Activated T-cell treated with anti-CD3 and anti-CD28 coated beads for 4 hours (primary cell): ENCODE measurements around the gene DIPK1A.
A peak's percentile ranks its signal among the peaks of the same experiment; 100 is the strongest.

Experiments used
- DNase-seq: peaks from one replicate; pipeline ENCODE4 v3.0.0-alpha.2; 2020

The DIPK1A gene

DNA sequence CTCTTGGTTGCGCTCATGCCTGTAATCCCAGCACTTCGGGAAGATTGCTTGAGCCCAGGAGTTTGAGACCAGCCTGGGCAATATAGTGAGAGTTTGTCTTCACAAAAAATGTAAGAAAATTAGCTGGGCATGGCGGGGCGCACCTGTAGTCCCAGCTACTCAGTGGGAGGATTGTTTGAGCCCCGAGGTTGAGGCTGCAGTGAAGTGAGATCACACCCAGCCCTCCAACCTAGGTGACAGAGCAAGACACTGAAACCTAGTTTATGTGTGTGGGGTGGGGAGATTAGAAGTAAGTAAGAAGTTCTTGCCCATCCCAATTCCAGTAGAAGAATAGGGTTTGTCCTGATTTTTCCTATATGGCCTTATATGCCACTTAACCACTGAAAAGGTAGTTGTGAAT, 127.4 kb downstream of the DIPK1A start:
- DNase-seq: no peak

DNA sequence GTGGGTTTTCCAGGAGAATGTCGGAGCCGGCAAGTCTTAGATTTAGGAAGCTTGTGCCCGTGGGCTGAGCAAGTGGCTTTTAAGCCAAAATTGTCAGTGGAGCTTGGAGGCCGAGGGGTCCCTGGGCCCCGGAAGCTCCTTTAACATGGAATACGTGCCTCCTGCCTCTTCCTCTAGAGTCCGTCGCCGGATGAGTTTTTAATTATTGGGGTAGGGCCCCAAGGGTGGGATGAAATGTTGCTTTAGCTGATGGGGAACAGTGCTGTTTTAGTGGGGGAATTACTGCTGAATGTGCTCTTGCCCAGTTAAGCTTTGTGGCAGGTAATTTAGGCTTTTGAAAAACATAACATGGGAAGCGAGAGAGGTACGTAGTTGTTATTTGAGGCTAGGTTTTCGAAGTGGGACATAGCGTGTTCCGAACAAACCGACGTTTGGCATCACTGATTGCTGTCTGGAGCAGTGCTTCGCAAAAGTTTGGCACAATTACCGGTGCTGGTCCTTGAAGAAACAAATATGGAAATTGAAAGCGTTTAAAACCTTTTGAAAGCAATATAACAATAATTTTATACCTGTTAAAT, 128.6 kb downstream of the DIPK1A start:
- no peak for DNase-seq

DNA sequence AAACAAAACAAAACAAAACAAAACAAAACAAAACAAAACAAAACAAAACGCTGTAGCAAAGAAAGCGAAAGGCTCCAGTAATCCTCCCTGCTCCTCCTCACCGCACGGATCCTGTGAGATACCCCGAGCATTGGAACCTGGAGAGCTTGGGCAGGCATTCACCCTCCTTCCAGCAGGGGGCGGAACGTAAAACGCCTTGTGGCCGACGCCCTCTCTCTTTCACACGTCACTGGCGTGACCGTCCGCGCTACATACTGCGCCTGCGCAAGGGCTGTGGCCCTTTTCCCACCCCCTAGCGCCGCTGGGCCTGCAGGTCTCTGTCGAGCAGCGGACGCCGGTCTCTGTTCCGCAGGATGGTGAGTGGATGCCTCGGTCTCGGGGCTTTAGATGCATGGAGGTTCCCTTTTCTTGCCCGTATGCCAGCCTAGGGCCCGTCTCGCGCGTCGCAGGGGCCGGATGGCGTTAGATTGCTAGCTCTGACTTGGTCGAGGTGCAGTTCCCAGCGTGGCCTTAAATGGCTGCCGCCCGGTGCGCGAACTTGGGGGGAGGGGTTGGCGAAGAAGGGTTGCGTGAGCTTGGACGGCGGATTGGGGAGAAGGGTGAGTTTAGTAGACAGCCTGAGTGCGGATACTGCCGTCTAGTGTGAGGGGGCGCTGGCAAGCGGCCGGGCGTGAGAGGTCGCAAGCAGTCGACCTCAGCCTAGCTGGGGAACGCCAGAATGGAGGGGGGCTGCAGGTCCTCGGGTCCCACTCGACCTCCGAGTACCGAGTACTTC, 129.3 kb downstream of the DIPK1A start, which contains the start of gene RPL5:
RPL5 (plus strand) TSS at position 279 of the 775 bp plus-strand sequence; CDS start at position 354, 75 bp downstream.
- DNase-seq: peak; percentile 96

GRCh38 chr1:92831368-92831761, 129.9 kb downstream of the DIPK1A start:
- DNase-seq: no peak

GRCh38 chr1:92826792-92827191, 134.5 kb downstream of the DIPK1A start:
- no peak for DNase-seq

- no peak for DNase-seq
These were observed 138.4 kb downstream of the DIPK1A start for GRCh38 chr1:92822879-92823278.

GRCh38 chr1:92820551-92820950, 140.7 kb downstream of the DIPK1A start:
- DNase-seq: no peak

DNA sequence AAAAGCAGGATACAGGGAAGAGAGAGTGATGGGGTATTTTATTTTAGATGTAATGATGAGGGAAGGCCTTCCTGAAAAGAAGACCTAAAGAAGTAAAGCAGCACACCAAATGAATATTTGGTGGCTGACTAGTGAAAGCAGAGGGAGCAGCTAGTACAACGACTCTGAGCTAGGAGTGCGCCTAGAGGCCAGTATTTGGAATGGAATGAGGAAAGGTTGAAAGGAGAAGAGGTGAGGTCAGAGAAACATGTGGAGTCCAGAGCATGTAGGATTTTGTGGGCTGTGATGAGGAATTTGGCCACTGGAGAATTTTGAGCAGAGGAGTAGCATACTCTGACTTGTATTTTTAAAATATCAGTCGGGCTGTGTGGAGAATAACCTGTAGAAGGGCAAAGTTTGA, 141.2 kb downstream of the DIPK1A start:
- no peak for DNase-seq

GRCh38 chr1:92817986-92818764, 143.1 kb downstream of the DIPK1A start:
- peak; percentile 16 for DNase-seq

GRCh38 chr1:92817137-92817697, 144.0 kb downstream of the DIPK1A start:
- no peak for DNase-seq

- DNase-seq: no peak
These were observed 144.5 kb downstream of the DIPK1A start for GRCh38 chr1:92816732-92817131.

DNA sequence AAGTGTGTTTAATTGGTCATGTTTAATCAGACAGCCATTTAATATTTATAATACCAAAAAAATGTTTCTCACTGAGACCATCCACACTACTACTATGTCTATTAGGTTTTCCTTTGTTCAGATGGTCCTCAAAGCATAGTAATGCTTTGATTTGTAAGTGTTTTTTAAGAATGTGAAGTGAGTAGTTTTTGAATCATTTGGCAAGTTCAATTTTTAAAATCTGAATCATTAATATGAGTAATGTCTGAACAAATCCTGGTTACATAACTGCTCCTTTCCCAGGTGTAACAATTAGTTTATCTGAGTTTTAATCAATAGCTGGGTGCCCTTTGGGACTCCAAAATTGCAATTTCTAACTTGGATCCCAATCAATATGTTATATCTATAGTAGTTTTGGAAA, 152.9 kb downstream of the DIPK1A start:
- DNase-seq: no peak

DNA sequence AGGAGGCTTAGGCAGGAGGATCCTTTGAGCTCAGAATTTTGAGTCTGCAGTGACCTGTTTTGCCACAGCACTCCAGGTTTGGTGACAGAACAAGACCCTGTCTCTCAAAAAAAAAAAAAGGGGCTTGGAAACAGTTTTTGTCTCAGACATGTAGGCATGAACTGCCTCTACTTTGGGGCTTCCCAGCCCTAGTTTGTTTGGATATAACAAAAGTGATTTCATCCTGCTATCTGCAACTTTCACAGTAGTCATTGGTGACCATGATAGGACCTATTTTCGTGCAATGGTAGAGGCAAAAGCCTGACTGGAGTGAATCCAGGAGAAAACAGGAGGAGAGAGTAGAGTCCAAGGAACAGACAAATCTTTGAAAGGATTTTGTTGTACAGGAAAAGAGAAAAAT, 156.0 kb downstream of the DIPK1A start:
- DNase-seq: no peak

GRCh38 chr1:92804721-92805201, 156.5 kb downstream of the DIPK1A start:
- DNase-seq: no peak

DNA sequence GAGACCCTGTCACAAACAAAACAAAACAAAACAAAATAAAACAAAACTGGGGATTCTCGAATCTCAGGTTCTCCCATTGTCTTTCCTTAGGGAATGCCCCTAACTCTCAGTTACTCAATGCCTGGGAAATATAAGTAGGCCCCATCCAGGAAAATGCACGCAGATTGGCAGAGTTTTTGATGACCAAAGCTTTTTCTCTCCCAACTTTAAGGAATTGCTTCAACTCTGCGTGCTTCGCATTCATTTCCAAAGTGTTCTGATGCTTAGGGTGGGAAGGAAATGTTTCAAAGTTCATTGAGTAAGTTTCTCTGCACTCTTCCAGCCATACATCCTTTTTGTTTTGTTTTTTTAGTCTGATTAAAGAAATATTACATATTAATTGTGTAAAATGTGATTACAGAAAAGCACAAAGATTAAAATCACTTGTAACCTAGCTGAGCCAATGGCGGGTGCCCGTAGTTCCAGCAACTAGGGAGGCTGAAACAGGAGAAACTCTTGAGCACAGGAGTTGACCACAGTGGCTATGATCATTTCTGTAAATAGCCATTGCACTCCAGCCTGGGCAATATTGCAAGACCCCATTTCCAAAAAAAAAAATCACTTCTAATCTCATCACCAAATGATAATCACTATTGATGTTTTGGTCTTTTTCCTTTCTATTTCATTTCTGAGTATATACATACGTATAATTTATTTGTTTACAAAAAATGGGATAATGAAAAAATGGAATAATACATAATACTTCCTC, 157.9 kb downstream of the DIPK1A start:
- no peak for DNase-seq

GRCh38 chr1:92797961-92798360, 163.3 kb downstream of the DIPK1A start:
- no peak for DNase-seq

- DNase-seq: no peak
These were observed 164.0 kb downstream of the DIPK1A start for GRCh38 chr1:92797297-92797696.

DNA sequence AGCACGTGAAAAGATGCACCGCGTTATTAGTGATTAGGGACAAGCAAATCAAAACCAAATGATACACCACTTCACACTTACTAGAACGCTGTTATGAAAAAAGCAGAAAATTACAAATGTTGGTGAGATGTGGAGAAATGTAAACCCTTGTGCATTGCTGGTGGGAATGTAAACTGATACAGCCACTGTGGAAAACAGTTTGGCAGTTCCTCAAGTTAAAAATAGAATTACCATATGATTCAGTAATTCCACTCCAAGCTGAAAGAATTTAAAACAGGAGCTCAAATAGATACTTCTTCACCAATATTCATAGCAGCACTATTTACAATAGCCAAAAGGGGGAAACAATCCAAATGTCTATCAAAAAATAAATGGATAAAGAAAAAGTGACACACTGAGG, 166.1 kb downstream of the DIPK1A start:
- no peak for DNase-seq

- no peak for DNase-seq
These were observed 168.9 kb downstream of the DIPK1A start for GRCh38 chr1:92792340-92792782.
